Muscle of back (tissue), 11 donors: ENCODE results near the gene MERTK. TPM values are rescaled to one million over a fixed set of nuclear protein-coding genes. Genes with fewer than 3 reads are reported as not detected.

Experiments used
- DNase-seq, 3 donors: peaks; one replicate each; pipeline versions ENCODE4 v3.0.0 to v3.0.0-alpha.2; 2013
- polyA plus RNA-seq, 10 donors: library from polyadenylated mRNA; unstranded; fragments of 120-200 nt; gene quantifications; one replicate each; pipeline ENCODE4 v1.2.1, GENCODE V29; 2013; ENCODE audit not compliant: insufficient read length in 10 of 10

The MERTK gene
- polyA plus RNA-seq, 10 donors: 3.3 to 5.6 (median 4.4) TPM

- DNase-seq: no peak
Measured at GRCh38 chr2:112074506-112074905, 176.1 kb downstream of the MERTK start.

DNA sequence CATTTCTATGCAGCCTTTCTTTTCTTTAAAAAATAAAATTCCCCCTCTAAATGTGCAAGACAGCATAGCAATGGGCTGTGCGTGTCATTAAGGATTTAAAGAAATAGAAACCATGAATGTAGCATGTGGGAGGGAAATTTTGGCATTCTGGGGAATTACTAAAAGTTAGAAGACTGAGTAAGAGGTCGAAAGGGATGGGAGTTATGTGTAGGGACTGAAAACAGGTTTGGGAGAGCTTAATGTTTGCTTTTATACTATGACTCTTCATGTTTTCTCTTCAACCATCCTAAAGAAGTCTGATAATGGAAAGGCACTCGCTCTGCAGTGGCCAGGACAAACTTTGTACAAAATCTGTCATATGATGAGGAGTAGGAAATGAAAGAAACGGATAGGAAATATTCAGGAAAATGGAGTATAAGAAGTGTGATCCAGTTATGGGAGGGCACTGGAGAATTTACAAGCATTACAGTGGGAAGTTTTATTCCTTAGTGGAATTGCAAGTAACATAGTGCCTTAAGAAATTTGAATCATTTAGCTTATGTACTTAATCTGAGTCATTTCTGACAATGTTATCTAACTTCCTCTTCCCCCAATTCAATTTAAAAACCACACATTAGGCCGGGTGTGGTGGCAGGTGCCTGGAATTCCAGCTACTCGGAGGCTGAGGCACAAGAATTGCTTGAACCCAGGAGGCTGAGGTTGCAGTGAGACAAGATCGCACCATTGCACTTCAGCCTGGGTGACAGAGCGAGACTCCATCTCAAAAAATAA, 177.3 kb downstream of the MERTK start:
- no peak for DNase-seq

GRCh38 chr2:112077814-112078213, 179.4 kb downstream of the MERTK start:
- DNase-seq: no peak

Other genes with a start within 250 kb of the MERTK start
- gene ANAPC1, start 14.4 kb upstream of the MERTK start, polyA plus RNA-seq: 10 to 100 TPM; 13.6 to 23.6 (median 19.8) TPM
- gene TMEM87B, start 156.7 kb downstream of the MERTK start, polyA plus RNA-seq: 10 to 100 TPM; 12.9 to 24.9 (median 18.0) TPM
- gene FBLN7, start 239.8 kb downstream of the MERTK start, polyA plus RNA-seq: 10 to 100 TPM in 7 of 10 donors, 1 to 10 TPM in 3; 6.2 to 15.4 (median 11.4) TPM